ENCODE data around the gene MDN1.
"Not testable (repeated sequence)": the region's sequence is repeated elsewhere in the genome, so short reads cannot be mapped to it uniquely, and the experiment has no call there.

The MDN1 gene, protein sequence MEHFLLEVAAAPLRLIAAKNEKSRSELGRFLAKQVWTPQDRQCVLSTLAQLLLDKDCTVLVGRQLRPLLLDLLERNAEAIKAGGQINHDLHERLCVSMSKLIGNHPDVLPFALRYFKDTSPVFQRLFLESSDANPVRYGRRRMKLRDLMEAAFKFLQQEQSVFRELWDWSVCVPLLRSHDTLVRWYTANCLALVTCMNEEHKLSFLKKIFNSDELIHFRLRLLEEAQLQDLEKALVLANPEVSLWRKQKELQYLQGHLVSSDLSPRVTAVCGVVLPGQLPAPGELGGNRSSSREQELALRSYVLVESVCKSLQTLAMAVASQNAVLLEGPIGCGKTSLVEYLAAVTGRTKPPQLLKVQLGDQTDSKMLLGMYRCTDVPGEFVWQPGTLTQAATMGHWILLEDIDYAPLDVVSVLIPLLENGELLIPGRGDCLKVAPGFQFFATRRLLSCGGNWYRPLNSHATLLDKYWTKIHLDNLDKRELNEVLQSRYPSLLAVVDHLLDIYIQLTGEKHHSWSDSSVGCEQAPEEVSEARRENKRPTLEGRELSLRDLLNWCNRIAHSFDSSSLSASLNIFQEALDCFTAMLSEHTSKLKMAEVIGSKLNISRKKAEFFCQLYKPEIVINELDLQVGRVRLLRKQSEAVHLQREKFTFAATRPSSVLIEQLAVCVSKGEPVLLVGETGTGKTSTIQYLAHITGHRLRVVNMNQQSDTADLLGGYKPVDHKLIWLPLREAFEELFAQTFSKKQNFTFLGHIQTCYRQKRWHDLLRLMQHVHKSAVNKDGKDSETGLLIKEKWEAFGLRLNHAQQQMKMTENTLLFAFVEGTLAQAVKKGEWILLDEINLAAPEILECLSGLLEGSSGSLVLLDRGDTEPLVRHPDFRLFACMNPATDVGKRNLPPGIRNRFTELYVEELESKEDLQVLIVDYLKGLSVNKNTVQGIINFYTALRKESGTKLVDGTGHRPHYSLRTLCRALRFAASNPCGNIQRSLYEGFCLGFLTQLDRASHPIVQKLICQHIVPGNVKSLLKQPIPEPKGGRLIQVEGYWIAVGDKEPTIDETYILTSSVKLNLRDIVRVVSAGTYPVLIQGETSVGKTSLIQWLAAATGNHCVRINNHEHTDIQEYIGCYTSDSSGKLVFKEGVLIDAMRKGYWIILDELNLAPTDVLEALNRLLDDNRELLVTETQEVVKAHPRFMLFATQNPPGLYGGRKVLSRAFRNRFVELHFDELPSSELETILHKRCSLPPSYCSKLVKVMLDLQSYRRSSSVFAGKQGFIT (N-terminal part only)

GRCh38 chr6:89819336-89820130, at the start of gene MDN1:
Gene MDN1 (minus strand): TSS chr6:89819794. CDS start chr6:89819607, 187 bp downstream.
- Histone ChIP-seq H3K4me3 (ENCODE audit: low read length) (peak within 1 kb of the TSS; percentile 98), H3K27me3 (ENCODE audit: control insufficient read depth, insufficient read depth, low read length) (no peaks in the 10 kb centered on the region), H3K9me3 (ENCODE audit: control insufficient read depth, low read depth, low read length) (no peaks in the 10 kb centered on the region), H3K4me1 (ENCODE audit: control insufficient read depth, low read depth, low read length) (peaks cover 17% of the 10 kb centered on the region), H3K36me3 (ENCODE audit: control insufficient read depth, low read depth, low read length) (no peaks in the 10 kb centered on the region), H3K9ac (ENCODE audit: low read length) (peak within 1 kb of the TSS; percentile 93), H3K27ac (ENCODE audit: low read length) (peak within 1 kb of the TSS; percentile 83)

- Histone ChIP-seq H3K27ac (ENCODE audit: low read length) (no peak overlapping the region), H3K9me3 (ENCODE audit: control insufficient read depth, low read depth, low read length) (no peaks in the 10 kb centered on the region), H3K27me3 (ENCODE audit: control insufficient read depth, insufficient read depth, low read length) (no peaks in the 10 kb centered on the region), H3K4me3 (ENCODE audit: low read length) (no peak overlapping the region), H3K4me1 (ENCODE audit: control insufficient read depth, low read depth, low read length) (no peaks in the 10 kb centered on the region), H3K36me3 (ENCODE audit: control insufficient read depth, low read depth, low read length) (peaks cover 74% of the 10 kb centered on the region), H3K9ac (ENCODE audit: low read length) (no peak overlapping the region)
Measured at GRCh38 chr6:89866024-89866678, 46.6 kb upstream of the MDN1 start.

DNA sequence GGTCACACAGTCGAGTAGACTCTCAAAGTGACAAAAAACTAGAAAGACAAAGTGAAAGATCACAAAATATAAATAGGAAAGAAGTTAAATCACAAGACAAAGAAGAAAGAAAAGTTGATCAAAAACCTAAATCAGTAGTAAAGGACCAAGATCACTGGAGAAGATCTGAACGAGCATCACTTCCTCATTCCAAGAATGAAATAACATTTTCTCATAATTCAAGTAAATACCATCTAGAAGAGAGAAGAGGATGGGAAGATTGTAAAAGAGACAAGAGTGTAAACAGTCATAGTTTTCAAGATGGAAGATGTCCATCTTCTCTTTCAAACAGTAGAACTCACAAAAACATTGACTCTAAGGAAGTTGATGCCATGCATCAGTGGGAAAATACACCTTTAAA, 43.1 kb upstream of the MDN1 start:
- H3K4me1 ChIP-seq (ENCODE audit: control insufficient read depth, low read depth, low read length), result no peaks in the 10 kb centered on the region
- no peak overlapping the region for H3K9ac ChIP-seq (ENCODE audit: low read length)
- H3K4me3 ChIP-seq (ENCODE audit: low read length), result no peak overlapping the region
- H3K27ac ChIP-seq (ENCODE audit: low read length), result no peak overlapping the region
- no peaks in the 10 kb centered on the region for H3K9me3 ChIP-seq (ENCODE audit: control insufficient read depth, low read depth, low read length)
- peaks cover 75% of the 10 kb centered on the region for H3K36me3 ChIP-seq (ENCODE audit: control insufficient read depth, low read depth, low read length)
- no peaks in the 10 kb centered on the region for H3K27me3 ChIP-seq (ENCODE audit: control insufficient read depth, insufficient read depth, low read length)

GRCh38 chr6:89862273-89862672, 42.7 kb upstream of the MDN1 start:
- Histone ChIP-seq H3K9me3 (ENCODE audit: control insufficient read depth, low read depth, low read length) (no peaks in the 10 kb centered on the region), H3K27ac (ENCODE audit: low read length) (no peak overlapping the region), H3K9ac (ENCODE audit: low read length) (no peak overlapping the region), H3K27me3 (ENCODE audit: control insufficient read depth, insufficient read depth, low read length) (no peaks in the 10 kb centered on the region), H3K4me3 (ENCODE audit: low read length) (no peak overlapping the region), H3K36me3 (ENCODE audit: control insufficient read depth, low read depth, low read length) (peaks cover 70% of the 10 kb centered on the region), H3K4me1 (ENCODE audit: control insufficient read depth, low read depth, low read length) (no peaks in the 10 kb centered on the region)

- Histone ChIP-seq H3K9ac (ENCODE audit: low read length) (no peak overlapping the region), H3K27me3 (ENCODE audit: control insufficient read depth, insufficient read depth, low read length) (no peaks in the 10 kb centered on the region), H3K36me3 (ENCODE audit: control insufficient read depth, low read depth, low read length) (peaks cover 76% of the 10 kb centered on the region), H3K4me3 (ENCODE audit: low read length) (no peak overlapping the region), H3K4me1 (ENCODE audit: control insufficient read depth, low read depth, low read length) (no peaks in the 10 kb centered on the region), H3K27ac (ENCODE audit: low read length) (no peak overlapping the region), H3K9me3 (ENCODE audit: control insufficient read depth, low read depth, low read length) (no peaks in the 10 kb centered on the region)
Measured at GRCh38 chr6:89859744-89860143, 40.1 kb upstream of the MDN1 start.

DNA sequence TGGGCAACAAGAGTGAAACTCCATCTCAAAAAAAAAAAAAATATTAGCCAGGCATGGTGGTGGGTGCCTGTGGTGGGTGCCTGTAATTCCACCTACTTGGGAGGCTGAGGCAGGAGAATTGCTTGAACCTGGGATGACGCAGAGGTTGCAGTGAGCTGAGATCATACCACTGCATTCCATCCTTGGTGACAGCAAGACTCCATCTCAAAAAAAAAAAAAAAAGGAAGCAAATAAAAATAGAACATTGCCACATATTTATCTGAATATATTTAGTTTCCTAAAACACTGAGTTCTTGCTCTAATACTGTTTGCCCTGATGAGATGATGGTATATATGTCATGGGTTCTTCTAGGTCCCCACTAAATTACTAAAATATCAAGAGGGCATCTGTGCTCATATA, 38.4 kb upstream of the MDN1 start:
- H3K36me3 ChIP-seq (ENCODE audit: control insufficient read depth, low read depth, low read length), result peaks cover 81% of the 10 kb centered on the region
- no peak overlapping the region for H3K27ac ChIP-seq (ENCODE audit: low read length)
- H3K27me3 ChIP-seq (ENCODE audit: control insufficient read depth, insufficient read depth, low read length), result no peaks in the 10 kb centered on the region
- no peak overlapping the region for H3K4me3 ChIP-seq (ENCODE audit: low read length)
- H3K9me3 ChIP-seq (ENCODE audit: control insufficient read depth, low read depth, low read length), result no peaks in the 10 kb centered on the region
- no peaks in the 10 kb centered on the region for H3K4me1 ChIP-seq (ENCODE audit: control insufficient read depth, low read depth, low read length)
- no peak overlapping the region for H3K9ac ChIP-seq (ENCODE audit: low read length)

- Histone ChIP-seq H3K4me1 (ENCODE audit: control insufficient read depth, low read depth, low read length) (no peaks in the 10 kb centered on the region), H3K9ac (ENCODE audit: low read length) (no peak overlapping the region), H3K9me3 (ENCODE audit: control insufficient read depth, low read depth, low read length) (no peaks in the 10 kb centered on the region), H3K36me3 (ENCODE audit: control insufficient read depth, low read depth, low read length) (peaks cover 53% of the 10 kb centered on the region), H3K27ac (ENCODE audit: low read length) (no peak overlapping the region), H3K27me3 (ENCODE audit: control insufficient read depth, insufficient read depth, low read length) (no peaks in the 10 kb centered on the region), H3K4me3 (ENCODE audit: low read length) (no peak overlapping the region)
Measured at GRCh38 chr6:89853068-89853467, 33.5 kb upstream of the MDN1 start.

- peaks cover 20% of the 10 kb centered on the region for H3K36me3 ChIP-seq (ENCODE audit: control insufficient read depth, low read depth, low read length)
- not testable (repeated sequence) for H3K4me1 ChIP-seq (ENCODE audit: control insufficient read depth, low read depth, low read length); H3K4me3 ChIP-seq (ENCODE audit: low read length); H3K27ac ChIP-seq (ENCODE audit: low read length); H3K9ac ChIP-seq (ENCODE audit: low read length); H3K27me3 ChIP-seq (ENCODE audit: control insufficient read depth, insufficient read depth, low read length); H3K9me3 ChIP-seq (ENCODE audit: control insufficient read depth, low read depth, low read length)
Measured at GRCh38 chr6:89847513-89847912, 27.9 kb upstream of the MDN1 start.

- no peak overlapping the region for H3K4me3 ChIP-seq (ENCODE audit: low read length)
- no peak overlapping the region for H3K9ac ChIP-seq (ENCODE audit: low read length)
- H3K36me3 ChIP-seq (ENCODE audit: control insufficient read depth, low read depth, low read length), result peaks cover 22% of the 10 kb centered on the region
- no peak overlapping the region for H3K27ac ChIP-seq (ENCODE audit: low read length)
- H3K9me3 ChIP-seq (ENCODE audit: control insufficient read depth, low read depth, low read length), result no peaks in the 10 kb centered on the region
- no peaks in the 10 kb centered on the region for H3K4me1 ChIP-seq (ENCODE audit: control insufficient read depth, low read depth, low read length)
- H3K27me3 ChIP-seq (ENCODE audit: control insufficient read depth, insufficient read depth, low read length), result no peaks in the 10 kb centered on the region
Measured at GRCh38 chr6:89843070-89843469, 23.5 kb upstream of the MDN1 start.

DNA sequence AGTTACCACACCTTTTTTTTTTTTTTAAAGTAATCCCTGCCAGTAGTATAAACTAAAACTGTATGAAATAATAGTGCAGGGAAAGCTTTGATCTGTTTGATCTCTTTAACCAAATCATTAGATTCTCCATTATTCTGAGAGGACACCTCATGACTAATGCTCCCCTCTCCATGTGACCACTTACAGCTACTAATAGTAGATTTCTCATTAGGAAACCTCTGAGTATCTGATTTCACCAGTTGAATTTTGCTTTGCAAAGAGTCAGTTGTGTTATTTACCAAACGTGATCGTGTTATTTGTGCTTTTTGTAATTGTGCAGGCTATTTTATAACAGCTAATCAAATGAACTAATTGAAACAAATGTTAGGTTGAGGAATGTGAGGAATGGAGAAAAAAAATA, 22.6 kb upstream of the MDN1 start:
- Histone ChIP-seq H3K4me1 (ENCODE audit: control insufficient read depth, low read depth, low read length) (no peaks in the 10 kb centered on the region), H3K4me3 (ENCODE audit: low read length) (no peak overlapping the region), H3K27ac (ENCODE audit: low read length) (no peak overlapping the region), H3K36me3 (ENCODE audit: control insufficient read depth, low read depth, low read length) (peaks cover 22% of the 10 kb centered on the region), H3K9ac (ENCODE audit: low read length) (no peak overlapping the region), H3K27me3 (ENCODE audit: control insufficient read depth, insufficient read depth, low read length) (no peaks in the 10 kb centered on the region), H3K9me3 (ENCODE audit: control insufficient read depth, low read depth, low read length) (no peaks in the 10 kb centered on the region)

All from iPS-18a (cell line).